ENCODE data around the gene ATP11A. TPM values are rescaled to one million over a fixed set of nuclear protein-coding genes. Genes with fewer than 3 reads are reported as not detected.

The ATP11A gene
- total and polyA plus RNA-seq, 7 donors: 0.69 to 22.9 (median 9.6) TPM

DNA sequence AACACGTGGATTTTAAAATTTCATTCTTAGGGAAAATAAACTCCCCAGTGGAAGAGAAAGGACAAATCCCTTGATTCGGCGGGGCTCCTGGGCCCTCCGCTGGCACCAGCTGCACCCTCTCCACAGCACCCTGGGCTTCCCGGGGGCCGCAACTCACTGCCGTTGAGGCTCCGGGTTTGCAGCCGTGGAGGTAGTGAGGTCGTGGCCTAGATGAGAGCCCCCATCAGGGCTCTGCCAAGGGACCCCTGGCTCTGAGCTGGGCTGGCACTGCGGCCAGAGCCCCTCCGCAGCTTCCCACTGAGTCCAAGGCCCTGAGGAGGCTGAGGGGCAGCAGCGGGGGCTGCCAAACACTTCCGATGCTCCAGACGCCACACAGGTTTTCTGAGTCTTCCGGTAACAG, 145.5 kb downstream of the ATP11A start:
- intact Hi-C loops (cut with DNase I): no loop called here

GRCh38 chr13:112835796-112836195, 146.0 kb downstream of the ATP11A start:
- H3K9me3 ChIP-seq: no peaks in the 10 kb centered on the region
- H3K4me1 ChIP-seq: peaks cover 0 to 9% (median 0%) of the 10 kb centered on the region in 4 donors
- DNase-seq: peak; percentile 35
- no peak overlapping the region for H3K4me3 ChIP-seq
- H3K36me3 ChIP-seq: peaks cover 4 to 71% (median 23%) of the 10 kb centered on the region in 4 donors
- WGBS, 2 donors: 85 to 97% methylated on average over 10 of the region's 10 CpGs
- no peak overlapping the region for H3K27ac ChIP-seq
- intact Hi-C loops (cut with DNase I): no loop called here
- no peaks in the 10 kb centered on the region for H3K27me3 ChIP-seq
- TF ChIP-seq, protein P1, sequence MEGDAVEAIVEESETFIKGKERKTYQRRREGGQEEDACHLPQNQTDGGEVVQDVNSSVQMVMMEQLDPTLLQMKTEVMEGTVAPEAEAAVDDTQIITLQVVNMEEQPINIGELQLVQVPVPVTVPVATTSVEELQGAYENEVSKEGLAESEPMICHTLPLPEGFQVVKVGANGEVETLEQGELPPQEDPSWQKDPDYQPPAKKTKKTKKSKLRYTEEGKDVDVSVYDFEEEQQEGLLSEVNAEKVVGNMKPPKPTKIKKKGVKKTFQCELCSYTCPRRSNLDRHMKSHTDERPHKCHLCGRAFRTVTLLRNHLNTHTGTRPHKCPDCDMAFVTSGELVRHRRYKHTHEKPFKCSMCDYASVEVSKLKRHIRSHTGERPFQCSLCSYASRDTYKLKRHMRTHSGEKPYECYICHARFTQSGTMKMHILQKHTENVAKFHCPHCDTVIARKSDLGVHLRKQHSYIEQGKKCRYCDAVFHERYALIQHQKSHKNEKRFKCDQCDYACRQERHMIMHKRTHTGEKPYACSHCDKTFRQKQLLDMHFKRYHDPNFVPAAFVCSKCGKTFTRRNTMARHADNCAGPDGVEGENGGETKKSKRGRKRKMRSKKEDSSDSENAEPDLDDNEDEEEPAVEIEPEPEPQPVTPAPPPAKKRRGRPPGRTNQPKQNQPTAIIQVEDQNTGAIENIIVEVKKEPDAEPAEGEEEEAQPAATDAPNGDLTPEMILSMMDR (IDR thresholded peaks at IDR 0.05): no peak
- TF ChIP-seq EP300 (IDR thresholded peaks at IDR 0.05): no peak
- no peak for TF ChIP-seq POLR2A (IDR thresholded peaks at IDR 0.05)
- TF ChIP-seq POLR2AphosphoS5 (IDR thresholded peaks at IDR 0.05): no peak

More for the DNA sequence above, 145.5 kb downstream of the ATP11A start:
- Histone ChIP-seq H3K4me1 (peaks cover 0 to 9% (median 0%) of the 10 kb centered on the region in 4 donors), H3K9me3 (no peaks in the 10 kb centered on the region), H3K27me3 (no peaks in the 10 kb centered on the region), H3K4me3 (no peak overlapping the region), H3K36me3 (peaks cover 4 to 71% (median 23%) of the 10 kb centered on the region in 4 donors), H3K27ac (no peak overlapping the region)
- TF ChIP-seq, protein P1 (IDR thresholded peaks at IDR 0.05): no peak
- TF ChIP-seq EP300 (IDR thresholded peaks at IDR 0.05): no peak
- TF ChIP-seq POLR2AphosphoS5 (IDR thresholded peaks at IDR 0.05): no peak
- TF ChIP-seq POLR2A (IDR thresholded peaks at IDR 0.05): no peak
- WGBS, 2 donors: 92 to 93% methylated on average over 16 of the region's 16 CpGs
- DNase-seq: peak; percentile 50

- TF ChIP-seq, protein P1 (IDR thresholded peaks at IDR 0.05): no peak
- TF ChIP-seq EP300 (IDR thresholded peaks at IDR 0.05) (no peak), POLR2A (IDR thresholded peaks at IDR 0.05) (no peak), POLR2AphosphoS5 (IDR thresholded peaks at IDR 0.05) (no peak)
- H3K27ac ChIP-seq: no peak overlapping the region
- peaks cover 4 to 61% (median 19%) of the 10 kb centered on the region in 4 donors for H3K36me3 ChIP-seq
- H3K27me3 ChIP-seq: no peaks in the 10 kb centered on the region
- intact Hi-C loops (cut with DNase I): no loop called here
- peaks cover 0 to 9% (median 0%) of the 10 kb centered on the region in 4 donors for H3K4me1 ChIP-seq
- 91 to 92% methylated on average over 12 of the region's 12 CpGs for WGBS, 2 donors
- DNase-seq: peak; percentile 56
- H3K9me3 ChIP-seq: no peaks in the 10 kb centered on the region
- H3K4me3 ChIP-seq: no peak overlapping the region
Measured at GRCh38 chr13:112836940-112837339, 147.1 kb downstream of the ATP11A start.

DNA sequence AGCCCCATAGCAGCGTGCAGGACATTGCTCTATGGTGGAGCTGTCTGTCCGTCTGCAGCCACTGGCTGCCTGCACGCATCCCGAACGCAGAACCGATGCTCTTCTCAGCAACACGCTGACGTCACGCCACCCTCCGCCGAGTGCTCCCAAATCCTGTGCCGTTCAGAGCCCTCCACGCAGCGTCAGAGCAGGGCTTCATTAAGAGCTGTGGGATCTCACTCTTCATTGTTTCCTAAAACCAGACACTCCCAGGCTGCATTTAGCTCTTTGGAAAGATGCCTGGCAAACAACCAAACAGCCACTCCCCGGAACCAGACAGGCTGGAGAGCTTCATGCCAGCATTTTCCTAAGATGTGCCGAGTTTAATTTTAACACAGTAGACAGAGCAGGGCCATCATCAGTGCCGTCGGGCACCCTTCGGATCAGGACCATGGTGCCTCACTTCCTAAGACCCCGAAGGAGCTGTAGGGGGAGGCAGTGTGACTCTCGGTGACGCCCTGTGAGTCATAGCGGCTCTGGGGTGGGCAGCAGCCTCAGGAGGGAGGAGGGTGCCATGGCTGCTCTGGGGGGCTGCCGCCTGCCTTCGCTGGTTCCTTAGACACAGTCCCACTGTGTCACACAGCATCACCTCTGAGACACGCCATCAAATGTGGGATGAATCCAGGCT, 147.7 kb downstream of the ATP11A start:
- Histone ChIP-seq H3K27ac (no peak overlapping the region), H3K36me3 (peaks cover 1 to 56% (median 14%) of the 10 kb centered on the region in 4 donors), H3K4me1 (peaks cover 0 to 9% (median 0%) of the 10 kb centered on the region in 4 donors), H3K4me3 (no peak overlapping the region), H3K27me3 (no peaks in the 10 kb centered on the region), H3K9me3 (no peaks in the 10 kb centered on the region)
- TF ChIP-seq POLR2A (IDR thresholded peaks at IDR 0.05) (no peak), POLR2AphosphoS5 (IDR thresholded peaks at IDR 0.05) (no peak), EP300 (IDR thresholded peaks at IDR 0.05) (no peak)
- TF ChIP-seq, protein P1 (IDR thresholded peaks at IDR 0.05): no peak
- intact Hi-C loops (cut with DNase I): no loop called here
- DNase-seq: peak; percentile 53
- WGBS, 2 donors: 85 to 92% methylated on average over 26 of the region's 26 CpGs

Measured in sigmoid colon (tissue), 7 donors.